Stimulated activated CD8-positive, alpha-beta memory T cell treated with anti-CD3 and anti-CD28 coated beads, Interleukin-12 subunit alpha, Interleukin-12 subunit beta, amount 100 ng/mL, for 24 hours (primary cell): ENCODE measurements around the gene NPR2.

Experiments used
- DNase-seq: peaks from one replicate; pipeline ENCODE4 v3.0.0-alpha.2; 2020; ENCODE audit errors: extremely low read depth

NPR2 gene

GRCh38 chr9:35800530-35800929 lies 9.1 kb downstream of the NPR2 start:
- DNase-seq, result no peak

GRCh38 chr9:35801328-35802128 lies 10.1 kb downstream of the NPR2 start:
- no peak for DNase-seq

- no peak for DNase-seq
Measured at GRCh38 chr9:35806101-35806500, 14.7 kb downstream of the NPR2 start.

GRCh38 chr9:35808433-35808832 lies 17.0 kb downstream of the NPR2 start:
- DNase-seq, result no peak

- no peak for DNase-seq
Measured at GRCh38 chr9:35810122-35810521, 18.7 kb downstream of the NPR2 start.

GRCh38 chr9:35811381-35812024 lies 20.1 kb downstream of the NPR2 start:
- DNase-seq, result no peak

GRCh38 chr9:35812025-35812602 lies 20.7 kb downstream of the NPR2 start, which contains the start of gene SPAG8:
Gene SPAG8, minus strand, starts transcription at chr9:35812262. Its CDS starts 115 bp downstream, at chr9:35812147.
- DNase-seq, result peak; percentile 86

- DNase-seq, result no peak
Measured at GRCh38 chr9:35813434-35814105, 22.2 kb downstream of the NPR2 start.

GRCh38 chr9:35814106-35814840 lies 22.9 kb downstream of the NPR2 start:
- no peak for DNase-seq

- DNase-seq, result peak; percentile 95
Measured at GRCh38 chr9:35814841-35815543, 23.6 kb downstream of the NPR2 start, which contains the start of gene HINT2. Gene HINT2, minus strand, starts transcription at chr9:35815042. Its CDS starts 63 bp downstream, at chr9:35814979.

- no peak for DNase-seq
Measured at GRCh38 chr9:35816708-35817107, 25.3 kb downstream of the NPR2 start.

GRCh38 chr9:35818341-35818740 lies 26.9 kb downstream of the NPR2 start:
- DNase-seq, result no peak

- DNase-seq, result no peak
Measured at GRCh38 chr9:35820076-35820475, 28.7 kb downstream of the NPR2 start.

GRCh38 chr9:35822926-35823325 lies 31.5 kb downstream of the NPR2 start:
- no peak for DNase-seq

GRCh38 chr9:35826071-35826701 lies 34.8 kb downstream of the NPR2 start:
- DNase-seq, result no peak

- no peak for DNase-seq
Measured at GRCh38 chr9:35827486-35827885, 36.1 kb downstream of the NPR2 start.

GRCh38 chr9:35828716-35829083 lies 37.3 kb downstream of the NPR2 start, which contains the start of gene FAM221B:
Gene FAM221B, minus strand, starts transcription at chr9:35828732. Its CDS starts 2,571 bp downstream, at chr9:35826161.
- DNase-seq, result no peak

GRCh38 chr9:35829084-35829763 lies 37.8 kb downstream of the NPR2 start, which contains the start of gene TMEM8B:
Gene TMEM8B, plus strand, starts transcription at chr9:35829228. Its CDS starts 220 bp downstream, at chr9:35829448.
- DNase-seq, result peak; percentile 90

GRCh38 chr9:35829764-35830096 lies 38.3 kb downstream of the NPR2 start:
- no peak for DNase-seq

- no peak for DNase-seq
Measured at GRCh38 chr9:35831040-35831439, 39.6 kb downstream of the NPR2 start.
